ENCODE data around the gene PTGES2. TPM values are rescaled to one million over a fixed set of nuclear protein-coding genes. Genes with fewer than 3 reads are reported as not detected.

The PTGES2 gene
- total and polyA plus RNA-seq, 11 donors = 116 to 179 (median 139) TPM

- no peak for DNase-seq
- ATAC-seq = no peak
- intact Hi-C loops (cut with DNase I) = no loop called here
- Histone ChIP-seq H3K27ac (no peak overlapping the region), H3K9me3 (no peaks in the 10 kb centered on the region), H3K27me3 (no peaks in the 10 kb centered on the region), H3K36me3 (peaks cover 0 to 13% (median 0%) of the 10 kb centered on the region in 9 donors), H3K4me3 (no peak overlapping the region), H3K4me1 (peaks cover 1 to 45% (median 22%) of the 10 kb centered on the region in 12 donors)
- 71 to 82% (median 80%) methylated on average over 7 to 9 of the region's 9 CpGs for WGBS, 4 donors
- no peak for TF ChIP-seq POLR2A (IDR thresholded peaks at IDR 0.05)
- no peak for TF ChIP-seq CTCF (IDR thresholded peaks at IDR 0.05)
Observed at GRCh38 chr9:128088253-128088945, 39.1 kb downstream of the PTGES2 start.

- 76 to 86% (median 81%) methylated on average over 10 of the region's 10 CpGs for WGBS, 4 donors
- no peak for ATAC-seq
- Histone ChIP-seq H3K4me1 (peaks cover 0 to 38% (median 15%) of the 10 kb centered on the region in 12 donors), H3K27me3 (no peaks in the 10 kb centered on the region), H3K36me3 (peaks cover 0 to 13% (median 0%) of the 10 kb centered on the region in 9 donors), H3K4me3 (no peak overlapping the region), H3K9me3 (no peaks in the 10 kb centered on the region), H3K27ac (no peak overlapping the region)
- no peak for TF ChIP-seq POLR2A (IDR thresholded peaks at IDR 0.05)
- no peak for TF ChIP-seq CTCF (IDR thresholded peaks at IDR 0.05)
- DNase-seq = peak in 1 of 5 donors; percentile 10
- intact Hi-C loops (cut with DNase I) = no loop called here
Observed at GRCh38 chr9:128087262-128087661, 40.3 kb downstream of the PTGES2 start.

- DNase-seq = no peak
- intact Hi-C loops (cut with DNase I) = no loop called here
- Histone ChIP-seq H3K9me3 (no peaks in the 10 kb centered on the region), H3K27me3 (no peaks in the 10 kb centered on the region), H3K4me1 (peaks cover 0 to 38% (median 10%) of the 10 kb centered on the region in 12 donors), H3K36me3 (peaks cover 0 to 13% (median 0%) of the 10 kb centered on the region in 9 donors), H3K27ac (no peak overlapping the region), H3K4me3 (no peak overlapping the region)
- TF ChIP-seq CTCF (IDR thresholded peaks at IDR 0.05) (no peak), POLR2A (IDR thresholded peaks at IDR 0.05) (no peak)
- no peak for ATAC-seq
- 94 to 98% (median 96%) methylated on average over 4 of the region's 4 CpGs for WGBS, 4 donors
Observed at GRCh38 chr9:128085943-128086342, 41.6 kb downstream of the PTGES2 start.

- Histone ChIP-seq H3K36me3 (peaks cover 0 to 13% (median 0%) of the 10 kb centered on the region in 9 donors), H3K4me3 (no peak overlapping the region), H3K9me3 (no peaks in the 10 kb centered on the region), H3K27me3 (no peaks in the 10 kb centered on the region), H3K4me1 (peaks cover 0 to 43% (median 9%) of the 10 kb centered on the region in 12 donors), H3K27ac (no peak overlapping the region)
- 89 to 98% (median 96%) methylated on average over 4 of the region's 4 CpGs for WGBS, 4 donors
- DNase-seq (no peak), ATAC-seq (no peak)
- intact Hi-C loops (cut with DNase I) = loop anchor here in 1 of 10 donors (5.0 kb wide), 1 partner anchor 33 kb away; no protein-coding TSS in a partner anchor
- TF ChIP-seq POLR2A (IDR thresholded peaks at IDR 0.05) = no peak
- TF ChIP-seq CTCF (IDR thresholded peaks at IDR 0.05) = no peak
Observed at GRCh38 chr9:128084746-128085145, 42.8 kb downstream of the PTGES2 start.
